ENCODE data around the gene INTS12.
A peak's percentile ranks its signal among the peaks of the same experiment; 100 is the strongest.
"Not testable (repeated sequence)": the region's sequence is repeated elsewhere in the genome, so short reads cannot be mapped to it uniquely, and the experiment has no call there.

Gene INTS12, protein sequence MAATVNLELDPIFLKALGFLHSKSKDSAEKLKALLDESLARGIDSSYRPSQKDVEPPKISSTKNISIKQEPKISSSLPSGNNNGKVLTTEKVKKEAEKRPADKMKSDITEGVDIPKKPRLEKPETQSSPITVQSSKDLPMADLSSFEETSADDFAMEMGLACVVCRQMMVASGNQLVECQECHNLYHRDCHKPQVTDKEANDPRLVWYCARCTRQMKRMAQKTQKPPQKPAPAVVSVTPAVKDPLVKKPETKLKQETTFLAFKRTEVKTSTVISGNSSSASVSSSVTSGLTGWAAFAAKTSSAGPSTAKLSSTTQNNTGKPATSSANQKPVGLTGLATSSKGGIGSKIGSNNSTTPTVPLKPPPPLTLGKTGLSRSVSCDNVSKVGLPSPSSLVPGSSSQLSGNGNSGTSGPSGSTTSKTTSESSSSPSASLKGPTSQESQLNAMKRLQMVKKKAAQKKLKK

GRCh38 chr4:105708181-105709080 is at the start of gene INTS12, which contains the start of gene GSTCD:
INTS12 (minus strand) TSS chr4:105708689; CDS start chr4:105700005, 8,684 bp downstream.
GSTCD (plus strand) TSS chr4:105708784; CDS start chr4:105717614, 8,830 bp downstream.
- peak; percentile 90 for DNase-seq

GRCh38 chr4:105755375-105755774 is 46.9 kb upstream of the INTS12 start:
- no peak for DNase-seq

- DNase-seq, result no peak
Observed at GRCh38 chr4:105753361-105753760, 44.9 kb upstream of the INTS12 start.

DNA sequence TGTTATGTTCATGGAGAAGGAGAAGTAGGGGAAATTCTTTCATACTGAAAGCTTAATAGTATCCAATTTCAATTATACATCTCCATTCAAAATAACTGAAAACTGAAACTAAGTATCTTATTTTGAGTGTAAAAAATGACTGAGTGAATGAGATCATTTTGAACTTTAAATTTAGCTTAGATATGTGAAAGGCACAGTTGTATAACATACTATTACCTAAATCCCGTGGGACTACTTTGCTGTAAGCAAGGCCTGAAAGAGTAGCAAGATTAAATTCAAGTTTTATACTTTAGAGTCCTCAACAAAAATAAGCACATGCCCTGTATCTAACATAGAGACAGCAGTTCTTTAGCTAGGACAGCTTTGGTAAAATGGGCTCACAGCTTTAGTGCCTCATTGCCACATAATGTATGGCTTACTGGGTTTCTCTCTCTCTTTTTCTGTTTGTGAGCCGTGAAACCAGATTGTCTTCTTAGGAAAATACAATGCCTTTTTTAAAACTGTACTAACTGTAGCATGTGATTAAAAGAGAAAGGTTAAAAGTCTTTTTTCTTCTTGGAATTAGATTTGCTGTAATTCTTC is 43.3 kb upstream of the INTS12 start:
- no peak for DNase-seq

- DNase-seq, result no peak
Observed at GRCh38 chr4:105748222-105748621, 39.7 kb upstream of the INTS12 start.

DNA sequence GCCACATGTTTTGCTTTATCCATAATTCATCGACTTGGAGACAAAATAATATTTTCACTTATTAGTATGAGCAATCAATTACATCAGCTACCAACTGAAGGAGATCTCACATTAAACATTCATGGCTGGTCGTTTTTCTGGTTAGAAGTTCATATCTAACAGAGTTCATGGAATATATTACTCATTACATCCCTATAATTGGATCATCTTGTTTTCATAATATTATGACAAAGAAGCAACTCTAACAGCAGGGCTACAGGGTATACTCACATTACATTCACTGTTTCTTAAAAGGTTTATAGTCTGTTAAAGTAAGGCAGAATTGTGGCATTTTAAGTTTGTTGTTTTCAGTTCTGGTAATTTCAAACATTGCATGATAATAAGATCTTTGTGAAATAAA is 33.1 kb upstream of the INTS12 start:
- DNase-seq, result no peak

DNA sequence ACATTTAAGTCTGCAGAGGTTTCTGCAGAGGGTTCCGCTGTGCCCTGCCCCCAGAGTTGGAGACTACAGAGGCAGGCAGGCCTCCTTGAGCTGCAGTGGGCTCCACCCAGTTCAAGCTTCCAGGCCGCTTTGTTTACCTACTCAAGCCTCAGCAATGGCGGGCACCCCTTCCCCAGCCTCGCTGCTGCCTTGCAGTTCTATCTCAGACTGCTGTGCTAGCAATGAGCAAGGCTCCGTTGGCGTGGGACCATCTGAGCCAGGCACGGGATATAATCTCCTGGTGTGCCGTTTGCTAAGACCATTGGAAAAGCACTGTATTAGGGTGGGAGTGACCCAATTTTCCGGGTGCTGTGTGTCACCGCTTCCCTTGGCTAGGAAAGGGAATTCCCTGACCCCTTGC is 26.7 kb upstream of the INTS12 start:
- not testable (repeated sequence) for DNase-seq

DNA sequence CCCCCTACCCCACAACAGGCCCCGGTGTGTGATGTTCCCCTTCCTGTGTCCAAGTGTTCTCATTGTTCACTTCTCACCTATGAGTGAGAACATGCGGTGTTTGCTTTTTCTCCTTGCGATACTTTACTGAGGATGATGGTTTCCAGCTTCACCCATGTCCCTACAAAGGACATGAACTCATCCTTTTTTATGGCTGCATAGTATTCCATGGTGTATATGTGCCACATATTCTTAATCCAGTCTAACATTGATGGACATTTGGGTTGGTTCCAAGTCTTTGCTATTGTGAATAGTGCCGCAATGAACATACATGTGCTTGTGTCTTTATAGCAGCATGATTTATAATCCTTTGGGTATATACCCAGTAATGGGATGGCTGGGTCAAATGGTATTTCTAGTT is 21.4 kb upstream of the INTS12 start:
- DNase-seq, result not testable (repeated sequence)

- no peak for DNase-seq
Observed at GRCh38 chr4:105725623-105726022, 17.1 kb upstream of the INTS12 start.

DNA sequence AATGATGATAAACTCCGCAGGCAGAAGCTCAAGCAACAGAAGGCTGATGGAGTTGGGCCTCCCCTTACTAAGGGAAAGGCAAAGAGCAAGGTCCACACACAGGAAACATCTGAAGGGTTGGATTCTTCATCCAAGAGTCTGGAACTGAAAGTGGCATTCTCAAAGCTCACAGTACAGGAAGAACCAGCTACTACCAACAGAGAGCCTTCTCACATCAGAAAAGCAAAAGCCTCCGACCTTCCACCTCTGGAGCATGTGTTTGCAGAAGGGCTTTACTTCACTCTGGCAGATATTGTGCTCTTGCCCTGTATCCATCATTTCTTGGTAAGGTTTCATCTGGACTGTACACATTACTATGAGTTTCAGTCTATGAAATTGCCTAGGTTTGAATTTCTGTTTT is 10.7 kb upstream of the INTS12 start:
- no peak for DNase-seq

DNA sequence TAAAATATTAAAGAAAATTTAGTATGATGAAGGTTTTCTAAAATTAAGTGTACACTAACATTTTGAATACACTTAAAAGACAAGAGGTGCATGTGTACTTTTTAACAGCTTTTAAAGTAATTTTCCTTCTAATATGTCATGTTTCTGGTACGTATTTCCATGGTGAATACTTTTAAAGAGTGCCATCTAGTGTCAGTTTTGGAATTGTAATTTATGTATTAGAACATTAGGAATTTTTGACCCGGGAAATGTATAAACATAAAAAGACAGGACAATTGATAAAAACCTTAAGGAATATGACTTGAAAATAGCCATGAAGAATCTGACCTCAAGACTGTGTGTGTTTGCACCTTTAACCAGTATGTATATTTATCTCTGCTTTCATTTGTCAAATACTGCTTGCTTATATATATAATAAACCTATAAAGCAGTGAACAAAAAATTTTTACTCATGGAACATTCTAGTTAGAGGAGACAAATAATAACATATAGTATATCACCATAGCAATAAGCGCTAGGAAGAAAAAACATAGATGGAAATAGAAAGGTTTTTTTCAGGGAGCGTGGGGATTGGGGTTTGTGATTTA is 7.3 kb upstream of the INTS12 start:
- peak; percentile 34 for DNase-seq

DNA sequence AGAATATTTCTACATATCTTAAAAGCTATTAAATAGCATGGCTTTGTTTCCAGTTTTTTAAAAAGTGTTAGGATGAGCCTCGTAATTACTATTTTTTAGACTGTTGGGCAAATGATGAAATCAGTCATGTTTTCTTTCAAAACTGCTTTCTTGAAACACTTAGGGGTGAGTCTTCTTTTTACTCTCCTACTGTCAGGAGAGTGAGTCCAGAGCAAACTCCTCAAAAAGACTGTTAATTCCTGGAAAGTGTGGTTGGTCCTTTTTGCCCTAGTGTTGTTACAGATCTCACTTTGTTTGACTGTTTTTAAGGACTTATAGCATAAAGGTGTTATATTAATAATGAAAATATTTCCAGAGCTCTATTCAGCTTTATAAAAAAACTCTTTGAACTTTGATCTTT is 6.4 kb upstream of the INTS12 start:
- no peak for DNase-seq

DNA sequence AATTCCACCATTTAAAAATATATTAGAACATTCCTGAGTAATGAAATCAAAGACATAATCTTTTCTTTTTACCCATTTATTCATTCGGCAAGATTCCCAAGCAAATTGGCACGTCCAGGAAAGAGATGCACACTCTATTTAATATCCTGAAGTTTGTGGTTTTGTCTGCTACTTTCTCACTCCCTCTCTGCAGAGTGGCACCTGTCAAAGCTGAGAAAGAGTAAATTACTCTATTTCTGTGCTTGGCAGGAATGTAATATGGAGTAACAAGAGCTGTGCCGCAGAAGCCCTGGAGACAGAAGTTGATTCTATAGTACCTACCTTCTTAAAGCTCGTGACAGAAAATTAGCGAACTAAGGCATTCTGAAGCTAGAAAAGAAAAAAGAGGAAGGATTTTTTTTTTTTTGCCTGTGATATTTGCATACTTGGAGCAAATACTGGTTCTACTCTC is 5.6 kb upstream of the INTS12 start:
- no peak for DNase-seq

- no peak for DNase-seq
Observed at GRCh38 chr4:105712766-105713165, 4.3 kb upstream of the INTS12 start.

DNA sequence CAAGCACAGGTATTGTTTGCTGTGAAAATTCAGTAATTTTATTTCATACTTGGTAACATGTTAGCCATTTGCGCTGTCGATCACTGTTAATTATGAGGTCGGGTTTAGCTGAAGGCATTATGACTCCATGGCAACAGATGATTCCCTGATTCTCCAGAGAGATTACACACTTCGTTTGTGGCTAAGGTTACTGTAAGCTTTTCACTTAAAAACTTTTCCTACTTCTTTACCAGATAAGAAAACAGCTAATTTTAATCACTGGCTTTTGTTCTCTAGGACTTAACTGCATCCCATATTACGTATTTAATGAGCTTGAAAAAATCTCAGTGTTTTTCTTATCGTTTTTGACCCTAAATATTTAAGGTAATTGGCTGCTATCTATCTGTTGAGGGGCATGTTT is 2.2 kb upstream of the INTS12 start:
- DNase-seq, result peak; percentile 62

- no peak for DNase-seq
Observed at GRCh38 chr4:105710012-105710600, 1.6 kb upstream of the INTS12 start.

- DNase-seq, result peak; percentile 4
Observed at GRCh38 chr4:105709081-105709450, 577 bp upstream of the INTS12 start.

DNA sequence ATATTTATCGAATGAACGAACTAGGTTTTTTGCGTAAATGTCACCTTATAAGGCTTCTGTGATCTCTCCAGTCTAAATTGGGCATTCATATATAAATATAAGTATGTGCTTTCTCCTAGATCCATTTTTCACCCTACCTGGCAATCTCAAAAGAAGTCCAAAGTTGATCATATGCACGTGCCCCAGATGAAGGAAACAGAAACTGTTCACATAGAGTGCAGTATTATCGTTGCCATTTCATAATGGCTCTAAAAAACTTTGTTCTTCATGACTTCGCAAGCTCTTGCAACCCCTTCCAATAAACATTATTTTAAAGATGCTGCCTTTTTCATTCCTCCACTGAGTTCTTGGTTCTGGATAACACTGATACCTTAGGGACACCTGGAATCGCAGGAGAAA is 708 bp downstream of the INTS12 start:
- no peak for DNase-seq

DNA sequence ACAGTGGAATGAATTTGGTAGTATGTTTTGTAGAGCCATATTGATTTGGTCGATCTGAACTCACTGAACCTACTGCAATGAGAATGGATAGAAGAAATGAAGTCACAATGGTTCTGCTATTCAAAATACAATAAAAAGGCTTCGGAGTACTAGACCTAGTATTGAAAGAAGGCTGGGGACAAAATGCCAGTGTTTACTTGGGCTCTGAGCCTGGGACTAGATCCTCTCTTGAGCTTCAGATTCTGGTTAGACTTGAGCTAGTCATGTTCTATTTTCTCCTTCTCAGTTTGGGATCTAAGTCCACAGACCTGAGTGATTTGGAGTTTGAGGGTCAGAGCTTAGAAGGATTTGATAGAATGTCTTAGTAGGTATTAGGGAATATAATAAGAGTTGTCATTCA is 9.9 kb downstream of the INTS12 start:
- no peak for DNase-seq

- DNase-seq, result not testable (repeated sequence)
Observed at GRCh38 chr4:105695832-105696231, 12.7 kb downstream of the INTS12 start.

GRCh38 chr4:105694812-105695211 is 13.7 kb downstream of the INTS12 start:
- not testable (repeated sequence) for DNase-seq

DNA sequence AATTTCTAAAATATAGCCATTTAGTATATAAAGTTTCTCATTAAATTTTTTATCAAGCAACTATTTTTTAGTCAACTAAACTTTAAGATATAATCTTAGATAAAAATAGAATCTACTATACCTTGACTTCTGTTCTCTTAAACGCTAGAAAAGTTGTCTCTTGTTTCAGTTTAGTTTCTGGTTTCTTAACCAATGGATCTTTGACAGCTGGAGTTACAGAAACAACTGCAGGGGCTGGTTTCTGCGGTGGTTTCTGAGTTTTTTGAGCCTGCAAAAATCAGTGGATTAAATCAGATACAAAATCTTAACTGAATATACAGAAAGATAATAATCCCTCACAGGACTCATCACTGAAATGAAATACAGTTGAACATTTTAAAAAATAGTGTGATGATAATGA is 21.9 kb downstream of the INTS12 start:
- DNase-seq, result no peak
